GM12874 (cell line): ENCODE results near the gene ACOT12.

Experiments
- CTCF ChIP-seq: IDR thresholded peaks from 2 replicates; pipeline ENCODE4 v1.5.1; 2011; ENCODE audit warnings: low read depth, mild to moderate bottlenecking, control low read depth, low read length, moderate library complexity; ENCODE audit not compliant: insufficient read depth

The ACOT12 gene

GRCh38 chr5:81409896-81410295 is 16.0 kb upstream of the ACOT12 start:
- TF ChIP-seq CTCF, result no peak

GRCh38 chr5:81409361-81409760 is 15.4 kb upstream of the ACOT12 start:
- TF ChIP-seq CTCF, result no peak

- TF ChIP-seq CTCF, result no peak
Observed at GRCh38 chr5:81408496-81408895, 14.6 kb upstream of the ACOT12 start.

- no peak for TF ChIP-seq CTCF
Observed at GRCh38 chr5:81405126-81405891, 11.4 kb upstream of the ACOT12 start.

- no peak for TF ChIP-seq CTCF
Observed at GRCh38 chr5:81402192-81402930, 8.4 kb upstream of the ACOT12 start.

- TF ChIP-seq CTCF, result no peak
Observed at GRCh38 chr5:81401266-81401665, 7.3 kb upstream of the ACOT12 start.

- no peak for TF ChIP-seq CTCF
Observed at GRCh38 chr5:81400375-81400774, 6.4 kb upstream of the ACOT12 start.
